Activated CD8-positive, alpha-beta memory T cell treated with anti-CD3 and anti-CD28 coated beads, Interleukin-2, amount 50 U/mL, for 1 hour (primary cell): ENCODE measurements around the gene OR7G2.
"Not testable (repeated sequence)": the region's sequence is repeated elsewhere in the genome, so short reads cannot be mapped to it uniquely, and the experiment has no call there.

Source experiments
- DNase-seq: peaks from one replicate; pipeline ENCODE4 v3.0.0-alpha.2; 2020; ENCODE audit errors: extremely low read depth

Gene OR7G2

DNA sequence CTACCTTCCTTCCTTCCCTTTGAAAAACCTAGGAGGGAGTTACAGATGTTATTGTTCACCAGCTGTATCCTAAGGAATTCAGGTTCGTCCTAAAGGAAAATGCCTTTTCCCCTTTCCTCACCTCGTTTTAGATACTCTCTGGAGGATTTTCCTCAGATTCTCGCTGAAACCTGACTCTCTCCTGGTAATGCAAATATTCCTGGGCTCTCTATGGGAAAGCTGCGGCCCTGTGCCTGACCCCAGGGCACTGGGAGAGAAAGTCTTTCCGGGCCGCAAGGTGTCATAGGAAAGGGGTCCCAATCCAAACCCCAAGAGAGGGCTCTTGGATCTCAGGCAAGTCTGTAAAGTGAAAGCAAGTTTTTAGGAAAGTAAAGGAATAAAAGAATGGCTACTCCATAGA, 33.5 kb downstream of the OR7G2 start:
- DNase-seq: no peak

DNA sequence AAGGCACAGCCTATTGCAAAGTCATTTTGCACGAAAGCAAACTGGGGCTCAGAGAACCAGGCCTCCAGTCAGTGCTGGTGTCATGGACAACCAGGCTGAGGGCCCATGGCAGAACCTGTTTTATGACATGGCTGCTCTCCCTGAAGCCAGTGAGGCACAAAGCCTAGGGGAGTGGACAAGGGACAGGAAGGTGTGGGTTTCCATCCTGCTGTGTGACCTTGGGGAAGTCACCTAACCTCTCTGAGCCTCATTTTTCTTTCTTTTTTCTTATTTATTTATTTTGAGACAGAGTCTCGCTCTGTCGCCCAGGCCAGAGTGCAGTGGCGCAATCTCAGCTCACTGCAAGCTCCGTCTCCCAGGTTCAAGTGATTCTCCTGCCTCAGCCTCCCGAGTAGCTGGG, 35.6 kb downstream of the OR7G2 start:
- not testable (repeated sequence) for DNase-seq

DNA sequence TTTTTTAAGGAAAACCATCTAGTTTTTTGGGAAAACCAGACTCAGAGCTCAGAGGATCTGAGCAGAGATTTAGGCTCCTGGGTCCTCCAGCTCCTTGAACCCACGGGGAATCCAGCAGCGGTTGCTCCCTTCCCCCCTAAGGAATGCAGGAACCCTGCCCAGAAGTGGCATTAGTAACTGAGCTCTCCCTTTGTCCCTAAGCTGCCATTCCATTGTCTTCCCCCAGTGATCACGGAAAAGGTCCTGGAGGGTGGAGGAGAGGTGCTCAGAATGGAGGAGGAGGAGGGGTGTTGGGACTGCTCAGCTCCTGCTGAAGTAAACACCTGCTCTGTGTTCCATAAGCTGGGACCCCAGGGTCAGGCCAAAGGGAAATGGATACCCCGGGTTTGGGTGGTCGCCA, 37.2 kb downstream of the OR7G2 start:
- no peak for DNase-seq

DNA sequence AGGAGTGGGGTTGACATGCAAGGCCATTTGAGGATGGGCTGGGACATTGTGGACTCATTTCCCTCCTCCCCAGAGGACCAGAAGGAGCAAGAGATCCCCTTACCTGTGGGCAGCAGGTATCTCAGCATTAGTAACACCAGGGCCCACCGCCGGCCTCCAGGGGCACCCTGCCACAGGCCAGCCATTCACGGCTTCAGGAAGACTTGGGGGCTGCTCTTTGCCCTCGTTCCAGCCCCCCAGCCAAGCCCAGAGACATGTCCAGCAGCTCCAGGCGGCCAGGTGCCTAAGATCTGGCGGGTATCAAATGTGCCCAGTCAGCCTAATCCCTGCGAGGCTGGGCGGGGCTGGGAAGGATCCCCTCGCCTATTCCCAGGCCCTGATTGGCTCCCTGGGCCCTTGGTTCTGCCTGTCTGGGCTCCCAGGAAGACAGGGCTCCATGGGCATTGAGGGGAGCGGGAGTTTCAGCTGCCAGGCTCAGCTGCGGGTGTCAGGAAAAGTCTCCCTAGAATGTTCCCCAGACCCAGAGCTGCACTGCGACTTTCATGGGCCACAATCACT, 41.7 kb downstream of the OR7G2 start:
- DNase-seq: no peak

DNA sequence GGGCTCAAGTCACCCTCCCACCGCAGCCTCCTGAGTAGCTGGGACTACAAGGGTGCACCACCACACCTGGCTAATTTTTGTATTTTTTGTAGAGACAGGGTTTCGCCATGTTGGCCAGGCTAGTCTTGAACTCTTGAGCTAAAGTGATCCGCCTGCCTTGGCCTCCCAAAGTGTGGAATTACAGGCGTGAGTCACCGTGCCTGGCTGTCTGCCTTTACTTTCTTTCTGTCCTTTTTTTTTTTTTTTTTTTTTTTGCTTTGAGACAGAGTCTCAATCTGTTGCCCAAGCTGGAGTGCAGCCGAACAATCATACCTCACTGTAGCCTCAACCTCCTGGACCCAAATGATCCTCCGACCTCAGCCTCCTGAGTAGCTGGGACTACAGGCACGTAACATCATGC, 45.4 kb downstream of the OR7G2 start:
- DNase-seq: no peak

DNA sequence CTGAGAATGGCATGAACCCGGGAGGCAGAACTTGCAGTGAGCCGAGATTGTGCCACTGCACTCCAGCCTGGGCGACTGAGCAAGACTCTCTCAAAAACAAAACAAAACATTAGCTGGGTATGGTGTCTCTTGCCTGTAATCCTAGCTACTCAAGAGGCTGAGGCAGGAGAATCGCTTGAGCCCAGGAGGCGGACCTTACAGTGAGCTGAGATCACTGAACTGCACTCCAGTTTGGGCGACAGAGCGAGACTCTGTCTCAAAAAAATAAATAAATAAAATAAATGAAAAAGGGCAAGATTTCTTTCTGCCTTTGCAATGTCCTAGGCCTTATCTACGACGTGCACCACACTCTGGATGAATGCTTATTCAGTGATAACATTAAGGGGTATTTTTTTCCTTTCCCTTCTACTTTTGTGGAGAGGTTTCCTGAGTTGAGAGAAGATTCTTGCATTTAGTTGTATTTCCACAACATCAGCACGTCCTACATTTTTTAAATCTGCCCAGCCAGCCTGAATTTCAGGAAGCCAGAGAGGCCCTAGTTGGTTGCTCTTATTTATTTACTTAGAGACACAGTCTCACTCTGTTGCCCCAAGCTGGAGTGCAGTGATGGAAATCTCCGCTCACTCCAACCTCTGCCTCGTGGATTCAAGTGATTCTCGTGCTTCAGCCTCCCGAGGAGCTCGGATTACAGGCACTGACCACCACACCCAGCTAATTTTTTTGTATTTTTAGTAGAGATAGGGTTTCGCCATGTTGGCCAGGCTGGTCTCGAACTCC, 46.5 kb downstream of the OR7G2 start:
- no peak for DNase-seq

DNA sequence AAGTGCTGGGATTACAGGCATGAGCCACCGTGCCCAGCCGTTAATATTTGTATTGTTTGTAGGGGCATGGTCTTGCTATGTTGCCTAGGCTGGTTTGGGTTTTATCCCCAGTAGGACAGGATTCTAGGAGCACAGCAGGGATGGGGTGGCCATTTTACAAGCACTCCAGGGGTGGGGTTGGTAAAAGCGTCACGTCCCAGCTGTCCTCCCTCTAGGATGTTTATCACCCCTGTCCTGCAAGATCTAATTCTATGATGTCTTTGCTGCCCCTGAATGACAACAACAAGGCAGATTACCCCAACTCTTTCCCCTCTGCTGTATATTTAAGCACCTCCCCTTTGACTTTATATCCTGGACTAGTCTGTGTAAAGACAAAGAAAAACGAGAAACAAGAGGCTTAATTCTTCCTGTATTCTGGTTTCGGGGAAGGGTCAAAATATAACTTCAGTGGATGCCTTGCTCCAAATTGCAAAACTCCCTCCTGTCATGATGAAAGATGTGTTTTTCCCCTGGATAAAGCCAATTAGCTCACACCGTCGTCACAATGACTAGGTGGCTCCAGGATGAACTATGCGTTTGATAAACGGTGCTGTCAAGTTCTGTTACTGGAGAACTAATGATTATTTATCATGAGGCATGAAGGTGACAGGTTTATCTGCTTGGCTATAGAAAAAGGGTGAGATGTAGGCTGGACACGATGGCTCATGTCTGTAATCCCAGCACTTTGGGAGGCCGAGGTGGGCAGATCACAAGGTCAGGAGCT, 48.2 kb downstream of the OR7G2 start:
- DNase-seq: no peak

DNA sequence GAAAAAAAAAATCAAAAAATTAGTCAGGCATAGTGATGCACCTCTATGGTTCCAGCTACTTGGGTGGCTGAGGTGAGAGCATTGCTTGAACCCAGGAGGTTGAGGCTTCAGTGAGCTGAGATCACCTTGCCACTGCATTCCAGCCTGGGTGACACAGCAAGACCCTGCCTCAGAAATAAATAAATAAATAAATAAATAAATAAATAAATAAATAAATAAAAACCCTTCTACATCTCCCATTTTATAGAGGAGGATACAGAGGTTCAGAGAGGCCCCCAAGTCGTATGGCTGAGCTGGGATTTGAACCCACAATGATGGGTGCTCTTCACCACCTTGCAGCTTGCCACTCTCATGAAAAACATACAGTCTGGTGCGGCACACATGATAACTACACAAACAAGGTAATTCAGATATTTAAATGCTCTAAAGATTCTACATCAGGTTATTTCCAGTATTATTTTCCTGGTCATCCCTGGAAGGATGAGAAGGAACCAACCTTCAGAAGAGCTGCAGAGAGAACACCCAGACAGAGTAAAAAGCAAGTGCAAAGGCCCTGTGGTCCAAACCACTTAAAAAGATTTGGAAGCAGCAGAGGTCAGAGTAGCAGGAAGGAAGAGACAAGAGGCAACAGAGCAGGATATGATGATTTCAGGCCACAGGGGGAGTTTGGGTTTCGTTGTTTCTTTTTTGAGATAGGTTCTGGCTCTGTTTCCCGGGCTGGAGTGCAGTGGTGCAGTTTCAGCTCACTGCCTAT, 49.6 kb downstream of the OR7G2 start:
- no peak for DNase-seq

DNA sequence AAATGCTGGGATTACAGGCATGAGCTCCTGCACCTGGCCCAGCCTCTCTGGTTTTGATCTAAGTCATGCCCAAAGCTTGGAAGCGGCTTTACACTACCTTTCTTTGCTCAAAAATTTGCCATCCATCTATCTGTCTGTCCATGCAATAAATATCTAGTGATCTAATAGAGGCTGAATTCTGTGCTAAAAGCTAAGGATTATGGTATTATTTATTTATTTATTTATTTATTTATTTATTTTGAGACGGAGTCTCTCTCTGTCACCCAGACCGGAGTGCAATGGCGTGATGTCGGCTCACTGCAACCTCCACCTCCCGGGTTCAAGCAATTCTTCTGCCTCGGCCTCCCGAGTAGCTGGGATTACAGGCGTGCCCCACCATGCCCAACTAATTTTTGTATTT, 51.1 kb downstream of the OR7G2 start:
- DNase-seq: not testable (repeated sequence)

DNA sequence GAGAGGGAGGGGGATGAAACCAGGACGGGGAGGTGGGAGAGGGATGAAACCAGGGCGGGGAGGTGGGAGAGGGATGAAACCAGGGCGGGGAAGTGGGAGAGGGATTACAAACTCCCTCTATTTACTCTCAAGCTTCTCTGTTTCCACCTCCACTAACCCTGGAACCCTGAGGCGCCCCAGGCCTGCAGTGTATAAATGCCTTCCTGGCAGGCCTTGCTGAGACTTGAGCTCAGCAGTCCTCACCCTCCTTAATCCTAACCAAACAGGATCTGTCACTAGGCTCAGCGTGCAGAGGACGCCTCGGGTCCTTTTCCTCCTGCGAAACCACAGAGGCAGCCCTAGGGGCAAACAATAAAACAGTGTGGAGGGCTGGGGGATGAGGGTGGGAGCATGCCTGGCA, 52.5 kb downstream of the OR7G2 start:
- DNase-seq: no peak

DNA sequence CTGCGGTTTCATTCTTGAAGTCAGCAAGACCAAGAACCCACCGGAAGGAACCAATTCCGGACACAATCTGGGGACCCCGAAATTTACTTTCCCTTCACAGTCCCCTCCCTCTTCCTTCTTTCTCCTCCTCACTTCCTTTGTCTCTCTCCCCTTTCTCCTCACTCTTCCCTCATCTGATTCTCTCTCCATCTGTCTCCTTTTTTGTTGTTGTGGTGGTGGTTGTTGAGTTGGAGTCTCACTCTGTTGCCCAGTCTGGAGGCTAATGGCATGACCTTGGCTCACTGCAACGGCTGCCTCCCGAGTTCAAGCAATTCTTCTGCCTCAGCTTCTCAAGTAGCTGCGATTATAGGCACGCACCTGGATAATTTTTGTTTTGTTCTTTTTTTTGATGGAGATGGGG, 53.1 kb downstream of the OR7G2 start:
- no peak for DNase-seq

DNA sequence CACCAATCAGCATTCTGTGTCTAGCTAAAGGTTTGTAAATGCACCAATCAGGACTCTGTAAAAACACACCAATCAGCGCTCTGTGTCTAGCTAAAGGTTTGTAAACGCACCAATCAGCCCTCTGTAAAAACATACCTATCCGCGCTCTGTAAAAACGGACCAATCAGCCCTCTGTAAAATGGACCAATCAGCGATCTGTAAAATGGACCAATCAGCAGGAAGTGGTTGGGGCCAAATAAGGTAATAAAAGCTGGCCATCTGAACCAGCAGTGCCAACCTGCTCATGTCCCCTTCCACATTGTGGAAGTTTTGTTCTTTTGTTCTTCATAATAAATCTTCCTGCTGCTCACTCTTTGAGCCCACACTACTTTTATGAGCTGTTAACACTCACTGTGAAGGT, 53.6 kb downstream of the OR7G2 start:
- not testable (repeated sequence) for DNase-seq

DNA sequence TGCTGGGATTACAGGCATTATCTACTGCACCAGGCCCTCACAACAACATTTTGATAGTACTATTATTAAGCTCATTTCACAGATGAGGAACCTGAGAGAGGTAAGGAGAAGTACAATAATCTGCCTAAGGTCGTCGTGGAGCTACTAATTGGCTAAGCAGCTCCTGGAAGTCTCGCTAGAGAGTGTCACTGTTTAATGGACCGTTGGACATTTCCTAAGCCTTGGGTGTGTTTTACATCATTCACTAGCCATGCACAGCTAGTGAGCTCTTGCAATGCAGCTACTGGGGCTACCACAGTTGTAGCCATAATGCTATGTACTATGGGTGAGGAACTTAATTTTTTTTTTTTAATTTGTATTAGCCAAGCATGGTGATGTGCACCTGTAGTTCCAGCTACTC, 54.4 kb downstream of the OR7G2 start:
- DNase-seq: no peak
